ENCODE measurements around the gene MYL6. TPM values are rescaled to one million over a fixed set of nuclear protein-coding genes. Genes with fewer than 3 reads are reported as not detected.

The MYL6 gene
- total and polyA plus RNA-seq, 8 donors: 1,132 to 4,672 (median 3,368) TPM

- Histone ChIP-seq H3K4me1 (peaks cover 28 to 70% (median 56%) of the 10 kb centered on the region in 4 donors), H3K27me3 (no peaks in the 10 kb centered on the region), H3K36me3 (peaks cover 12 to 32% (median 21%) of the 10 kb centered on the region in 4 donors), H3K27ac (peak overlapping the region in 4 of 5 donors; percentile 88 to 97 (median 94)), H3K9me3 (no peaks in the 10 kb centered on the region), H3K4me3 (peak overlapping the region in 1 of 4 donors; percentile 67)
- WGBS, 5 donors: 33 to 58% (median 42%) methylated on average over 3 of the region's 3 CpGs
- intact Hi-C loops (cut with DNase I; ENCODE audit: low total_unique reads): no loop called here
- TF ChIP-seq POLR2A (IDR thresholded peaks at IDR 0.05): no peak
- TF ChIP-seq CTCF (IDR thresholded peaks at IDR 0.05): no peak
- TF ChIP-seq POLR2AphosphoS5 (IDR thresholded peaks at IDR 0.05): no peak
- TF ChIP-seq EP300 (IDR thresholded peaks at IDR 0.05): no peak
- no peak for DNase-seq
Observed at GRCh38 chr12:56126732-56127239, 31.4 kb upstream of the MYL6 start.

GRCh38 chr12:56127485-56127887 is 30.7 kb upstream of the MYL6 start:
- Histone ChIP-seq H3K4me3 (peak overlapping the region; percentile 32 to 93 (median 73)), H3K27ac (peak overlapping the region; percentile 53 to 97 (median 93)), H3K36me3 (peaks cover 19 to 32% (median 23%) of the 10 kb centered on the region in 4 donors), H3K4me1 (peaks cover 28 to 68% (median 53%) of the 10 kb centered on the region in 4 donors), H3K9me3 (no peaks in the 10 kb centered on the region), H3K27me3 (no peaks in the 10 kb centered on the region)
- intact Hi-C loops (cut with DNase I; ENCODE audit: low total_unique reads): no loop called here
- DNase-seq: no peak
- 0 to 2% (median 0%) methylated on average over 8 of the region's 8 CpGs for WGBS, 5 donors
- peak in 1 of 4 donors; percentile 26 for TF ChIP-seq POLR2A (IDR thresholded peaks at IDR 0.05)
- no peak for TF ChIP-seq CTCF (IDR thresholded peaks at IDR 0.05)
- peak in 1 of 3 donors; percentile 14 for TF ChIP-seq POLR2AphosphoS5 (IDR thresholded peaks at IDR 0.05)
- no peak for TF ChIP-seq EP300 (IDR thresholded peaks at IDR 0.05)

GRCh38 chr12:56127888-56128669 is 30.1 kb upstream of the MYL6 start, which contains the start of gene ESYT1:
ESYT1 (plus strand) TSS chr12:56128267; CDS start chr12:56128320, 53 bp downstream.
- WGBS, 5 donors: 0 to 1% (median 0%) methylated on average over 35 to 49 of the region's 49 CpGs
- no peaks in the 10 kb centered on the region for H3K9me3 ChIP-seq
- peak within 1 kb of the TSS; percentile 67 to 93 (median 77) for H3K4me3 ChIP-seq
- no peaks in the 10 kb centered on the region for H3K27me3 ChIP-seq
- intact Hi-C loops (cut with DNase I; ENCODE audit: low total_unique reads): no loop called here
- peaks cover 28 to 62% (median 52%) of the 10 kb centered on the region in 4 donors for H3K4me1 ChIP-seq
- peak within 1 kb of the TSS; percentile 85 to 97 (median 93) for H3K27ac ChIP-seq
- peaks cover 25 to 33% (median 29%) of the 10 kb centered on the region in 4 donors for H3K36me3 ChIP-seq
- peak; percentile 99 to 100 for DNase-seq
- no peak for TF ChIP-seq CTCF (IDR thresholded peaks at IDR 0.05)
- TF ChIP-seq POLR2AphosphoS5 (IDR thresholded peaks at IDR 0.05): peak; percentile 96 to 98 (median 98)
- TF ChIP-seq POLR2A (IDR thresholded peaks at IDR 0.05): peak in 2 of 4 donors; percentile 49 to 81

GRCh38 chr12:56128670-56129205 is 29.4 kb upstream of the MYL6 start:
- intact Hi-C loops (cut with DNase I; ENCODE audit: low total_unique reads): no loop called here
- H3K4me1 ChIP-seq: peaks cover 28 to 58% (median 49%) of the 10 kb centered on the region in 4 donors
- no peaks in the 10 kb centered on the region for H3K9me3 ChIP-seq
- H3K4me3 ChIP-seq: peak overlapping the region; percentile 67 to 93 (median 77)
- WGBS, 5 donors: 0% methylated on average over 20 of the region's 20 CpGs
- H3K27me3 ChIP-seq: no peaks in the 10 kb centered on the region
- TF ChIP-seq POLR2AphosphoS5 (IDR thresholded peaks at IDR 0.05) (no peak), POLR2A (IDR thresholded peaks at IDR 0.05) (no peak), CTCF (IDR thresholded peaks at IDR 0.05) (no peak), EP300 (IDR thresholded peaks at IDR 0.05) (no peak)
- H3K27ac ChIP-seq: peak overlapping the region; percentile 85 to 97 (median 93)
- DNase-seq: peak in 1 of 2 donors; percentile 66
- H3K36me3 ChIP-seq: peaks cover 31 to 36% (median 35%) of the 10 kb centered on the region in 4 donors

All from stomach (tissue), 9 donors.